ENCODE results near the gene GLRX.

- no peak for TF ChIP-seq TEAD4 (IDR thresholded peaks at IDR 0.05; ENCODE audit: borderline replicate concordance, insufficient read depth)
- TF ChIP-seq POLR2AphosphoS5 (IDR thresholded peaks at IDR 0.05; ENCODE audit: low read depth, low read length) = no peak
- no peak for TF ChIP-seq CTCF (IDR thresholded peaks at IDR 0.05)
- TF ChIP-seq GABPA (IDR thresholded peaks at IDR 0.05; ENCODE audit: low read depth) = no peak
These were observed 40.3 kb downstream of the GLRX start for GRCh38 chr5:95782181-95782580.

Data from SK-N-SH (cell line).